GM12891 (cell line): Measurements from ENCODE around the gene CTPS2.

Experiments used
- POLR2A ChIP-seq: IDR thresholded peaks from 2 replicates; pipeline ENCODE4 v1.6.1; 2011; ENCODE audit warnings: low read depth, low read length, control low read depth
- POLR2AphosphoS5 ChIP-seq: IDR thresholded peaks from 2 replicates; pipeline ENCODE4 v1.6.1; 2011; ENCODE audit warnings: low read depth, low read length, control low read depth
- POU2F2 ChIP-seq: IDR thresholded peaks from 2 replicates; pipeline ENCODE4 v1.6.1; 2011; ENCODE audit warnings: low read depth, mild to moderate bottlenecking, control low read depth, low read length, moderate library complexity
- SPI1 ChIP-seq: IDR thresholded peaks from 2 replicates; pipeline ENCODE4 v1.6.1; 2011; ENCODE audit warnings: low read depth, low read length, control low read depth
- TAF1 ChIP-seq: IDR thresholded peaks from 2 replicates; pipeline ENCODE4 v1.6.1; 2011; ENCODE audit warnings: low read depth, low read length, control low read depth

DNA sequence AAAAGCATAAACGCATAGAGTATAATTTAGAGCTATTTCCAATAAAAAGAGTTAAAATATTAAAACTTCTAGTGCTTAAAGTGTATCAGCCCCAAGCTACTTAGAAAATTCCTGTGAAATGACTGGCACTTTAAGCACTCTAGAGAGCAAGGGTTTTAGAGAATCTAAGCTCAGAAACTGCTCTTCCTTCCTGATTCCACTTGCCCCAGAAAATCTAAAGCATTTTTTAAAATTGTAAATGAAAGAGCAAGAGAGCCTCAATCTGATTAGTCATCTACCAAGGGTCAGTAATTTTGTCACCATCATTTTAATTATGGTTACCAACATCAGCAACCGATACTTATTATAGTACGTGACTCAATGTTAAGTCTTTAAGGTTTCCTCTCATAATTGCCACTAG lies 25.0 kb downstream of the CTPS2 start:
- TF ChIP-seq TAF1 (no peak), POLR2A (no peak), POLR2AphosphoS5 (no peak), SPI1 (no peak), POU2F2 (no peak)
